B cell (primary cell): ENCODE results near the gene ALG9. TPM values are rescaled to one million over a fixed set of nuclear protein-coding genes. Genes with fewer than 3 reads are reported as not detected.

ENCODE experiments used
- ATAC-seq: fragments of 200-7000 bp; cut with Tn5 transposase; one replicate; pipeline ENCODE4 v1.10.0; 2021; ENCODE audit warnings: low read depth, mild to moderate bottlenecking, moderate number of reproducible peaks, moderate library complexity
- CTCF ChIA-PET: fragments of 350-600 bp; sonication (Branson Sonifier 250); formaldehyde crosslinking; loops from one replicate; lab custom pipeline; 2021; ENCODE audit warnings: antibody characterized with exemption, inconsistent platforms; lab: Charles Lee
- POLR2A ChIA-PET: fragments of 350-600 bp; sonication (Branson Sonifier 250); formaldehyde crosslinking; loops from one replicate; lab custom pipeline; 2021; ENCODE audit warnings: antibody characterized with exemption; lab: Charles Lee
- DNase-seq: peaks from one replicate; pipeline ENCODE4 v3.0.0; 2013
- H2AFZ ChIP-seq: 2 replicates; pipeline ENCODE4 v1.6.1; 2012; ENCODE audit warnings: mild to moderate bottlenecking, low read depth, low read length; ENCODE audit not compliant: insufficient read depth, poor library complexity, severe bottlenecking
- H3K27ac ChIP-seq, 2 donors: 1 replicate in 1 of 2; 2 replicates in 1 of 2; pipeline ENCODE4 v1.5.1; 2012 to 2013; ENCODE audit warnings: low read length in 2 of 2, mild to moderate bottlenecking in 2 of 2, moderate library complexity in 1 of 2
- H3K27me3 ChIP-seq, 4 experiments: fragments of 200-600 bp in 1 of 4; sonication (generic) in 1 of 4; replicated peaks in 1 of 4; 1 replicate in 2 of 4; 2 replicates in 2 of 4; pipeline versions ENCODE4 v1.6.1 to v1.7.0; 2013 to 2016; ENCODE audit warnings: low read length in 3 of 4, mild to moderate bottlenecking in 2 of 4, mixed read lengths in 1 of 4, moderate library complexity in 1 of 4; ENCODE audit not compliant: insufficient read depth in 4 of 4, control insufficient read depth in 3 of 4; ENCODE audit errors: control extremely low read depth in 1 of 4
- H3K36me3 ChIP-seq, 2 experiments: replicated peaks in 1 of 2; 1 replicate in 1 of 2; 2 replicates in 1 of 2; pipeline versions ENCODE4 v1.6.1 to v1.7.1; 2013; ENCODE audit warnings: low read length in 1 of 2; ENCODE audit not compliant: insufficient read depth in 2 of 2, control insufficient read depth in 1 of 2; ENCODE audit errors: control extremely low read depth in 1 of 2, extremely low read depth in 1 of 2
- H3K4me1 ChIP-seq, 2 donors: fragments of 200-600 bp in 1 of 2; sonication (generic) in 1 of 2; 1 replicate in 1 of 2; 2 replicates in 1 of 2; pipeline versions ENCODE4 v1.5.1 to v1.6.1; 2013 to 2017; ENCODE audit warnings: low read length in 2 of 2; ENCODE audit not compliant: control insufficient read depth in 2 of 2, insufficient read depth in 2 of 2
- H3K4me2 ChIP-seq: replicated peaks from 2 replicates; pipeline ENCODE3; 2012; ENCODE audit warnings: mild to moderate bottlenecking, low read depth, low read length; ENCODE audit not compliant: poor library complexity, severe bottlenecking
- H3K4me3 ChIP-seq, 5 experiments: fragments of 200-600 bp in 1 of 5; sonication (generic) in 1 of 5; 1 replicate in 3 of 5; 2 replicates in 2 of 5; pipeline versions ENCODE4 v1.5.1 to v1.7.0; 2011 to 2016; ENCODE audit warnings: low read length in 4 of 5, mild to moderate bottlenecking in 4 of 5, low read depth in 2 of 5, control low read depth in 1 of 5, moderate library complexity in 1 of 5; ENCODE audit not compliant: insufficient read depth in 1 of 5; ENCODE audit errors: control extremely low read depth in 1 of 5, extremely low read depth in 1 of 5
- H3K79me2 ChIP-seq: fragments of 200-600 bp; sonication (generic); one replicate; pipeline ENCODE4 v1.6.0; 2016; ENCODE audit warnings: low read length; ENCODE audit not compliant: control insufficient read depth, insufficient read depth
- H3K9ac ChIP-seq: fragments of 200-600 bp; sonication (generic); 2 replicates; pipeline ENCODE4 v1.6.1; 2017; ENCODE audit warnings: mild to moderate bottlenecking, low read length, moderate library complexity
- H3K9me3 ChIP-seq, 3 donors: one replicate each; pipeline versions ENCODE4 v1.6.1 to v1.7.1; 2013; ENCODE audit warnings: low read length in 2 of 3; ENCODE audit not compliant: control insufficient read depth in 2 of 3, insufficient read depth in 1 of 3; ENCODE audit errors: control extremely low read depth in 1 of 3
- H4K20me1 ChIP-seq: 2 replicates; pipeline ENCODE4 v1.6.0; 2012; ENCODE audit warnings: mild to moderate bottlenecking, low read length; ENCODE audit not compliant: insufficient read depth, control insufficient read depth, poor library complexity, severe bottlenecking
- H3K27ac Mint-ChIP-seq: one replicate; pipeline ENCODE4 v1.8.0; 2021; ENCODE audit warnings: mixed read lengths
- H3K27me3 Mint-ChIP-seq: one replicate; pipeline ENCODE4 v1.8.0; 2021; ENCODE audit warnings: mixed read lengths
- H3K4me1 Mint-ChIP-seq: one replicate; pipeline ENCODE4 v1.8.0; 2021; ENCODE audit warnings: mixed read lengths
- H3K4me3 Mint-ChIP-seq: one replicate; pipeline ENCODE4 v1.8.0; 2021; ENCODE audit warnings: mixed read lengths
- H3K9me3 Mint-ChIP-seq: one replicate; pipeline ENCODE4 v1.8.0; 2022; ENCODE audit warnings: mixed read lengths; ENCODE audit not compliant: insufficient read depth
- EZH2 ChIP-seq: IDR thresholded peaks from 2 replicates; pipeline ENCODE4 v1.6.1; 2012; ENCODE audit warnings: borderline replicate concordance, low read depth, mild to moderate bottlenecking, moderate library complexity, low read length; ENCODE audit not compliant: insufficient read depth, poor library complexity, severe bottlenecking
- WGBS: methylation state at CpG from one replicate; pipeline ENCODE4 v1.1.5; 2013; ENCODE audit warnings: missing lambda C conversion rate; ENCODE audit not compliant: insufficient coverage; 5-methylcytosine and 5-hydroxymethylcytosine counted together
- intact Hi-C: fragments of 100-400 bp; cut with micrococcal nuclease; formaldehyde crosslinking; loops from one replicate; pipeline ENCODE4 v1.10.0; 2022
- polyA plus RNA-seq: library from polyadenylated mRNA; depleted of rRNA; stranded (reverse); fragments of >200 nt; gene quantifications from 2 replicates; pipeline ENCODE4 v1.2.3, GENCODE V29; 2012
- total RNA-seq, 2 donors: library from RNA; stranded (reverse); fragments of 120-200 nt in 1 of 2; gene quantifications; 1 replicate in 1 of 2; 2 replicates in 1 of 2; pipeline versions ENCODE4 v1.2.3 to v1.2.4, GENCODE V29; 2013 to 2022
- TF ChIP-seq, protein P1 (sequence below): fragments of 200-600 bp; IDR thresholded peaks from one replicate; pipeline ENCODE4 v1.8.0; 2022; ENCODE audit warnings: antibody characterized with exemption, mild to moderate bottlenecking

ALG9 gene
- total and polyA plus RNA-seq, 2 donors (not counting 1 experiment from before 2014, with no cell fraction given): 21.2 to 29.9 TPM

DNA sequence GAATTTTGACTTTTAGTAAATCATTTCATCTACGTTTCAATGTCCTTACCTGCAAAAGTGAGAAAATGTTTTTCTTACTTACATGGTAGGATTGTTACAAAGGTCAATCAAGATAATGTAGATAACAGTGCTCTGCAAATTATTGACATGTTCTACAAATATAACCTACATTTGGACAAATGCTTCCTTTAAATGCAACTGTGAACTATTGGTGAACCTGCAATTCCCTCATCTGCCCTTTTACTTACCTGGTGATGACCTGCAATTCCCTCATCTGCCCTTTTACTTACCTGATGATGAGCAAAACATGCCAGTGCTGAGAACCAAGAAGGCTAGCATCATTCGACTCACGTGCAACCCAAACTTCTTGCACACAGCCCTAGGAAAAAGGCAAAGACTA, 11.1 kb downstream of the ALG9 start:
- Histone ChIP-seq H3K9ac (no peak overlapping the region), H3K79me2 (no peaks in the 10 kb centered on the region), H3K27me3 (no peaks in the 10 kb centered on the region), H3K4me1 (no peaks in the 10 kb centered on the region), H3K27ac (no peak overlapping the region), H3K4me3 (no peak overlapping the region), H4K20me1 (no peaks in the 10 kb centered on the region), H2AFZ (no peak overlapping the region), H3K4me2 (no peak overlapping the region), H3K9me3 (no peaks in the 10 kb centered on the region), H3K36me3 (peaks cover 3 to 61% of the 10 kb centered on the region in 2 experiments)
- no peaks in the 10 kb centered on the region for H3K27me3 Mint-ChIP-seq
- H3K4me3 Mint-ChIP-seq: no peak overlapping the region
- CTCF ChIA-PET: interaction anchor here (1.4 kb wide), 1 partner anchor 11 kb away, joined by 4 read pairs; the partner anchor contains the start of gene ALG9
- intact Hi-C loops: no loop called here
- no peak overlapping the region for H3K27ac Mint-ChIP-seq
- no peaks in the 10 kb centered on the region for H3K4me1 Mint-ChIP-seq
- no peak for DNase-seq
- no peaks in the 10 kb centered on the region for H3K9me3 Mint-ChIP-seq
- POLR2A ChIA-PET: no interaction called here
- WGBS: no CpG with 5 or more reads among the region's 3 CpGs
- ATAC-seq: no peak
- TF ChIP-seq, protein P1, sequence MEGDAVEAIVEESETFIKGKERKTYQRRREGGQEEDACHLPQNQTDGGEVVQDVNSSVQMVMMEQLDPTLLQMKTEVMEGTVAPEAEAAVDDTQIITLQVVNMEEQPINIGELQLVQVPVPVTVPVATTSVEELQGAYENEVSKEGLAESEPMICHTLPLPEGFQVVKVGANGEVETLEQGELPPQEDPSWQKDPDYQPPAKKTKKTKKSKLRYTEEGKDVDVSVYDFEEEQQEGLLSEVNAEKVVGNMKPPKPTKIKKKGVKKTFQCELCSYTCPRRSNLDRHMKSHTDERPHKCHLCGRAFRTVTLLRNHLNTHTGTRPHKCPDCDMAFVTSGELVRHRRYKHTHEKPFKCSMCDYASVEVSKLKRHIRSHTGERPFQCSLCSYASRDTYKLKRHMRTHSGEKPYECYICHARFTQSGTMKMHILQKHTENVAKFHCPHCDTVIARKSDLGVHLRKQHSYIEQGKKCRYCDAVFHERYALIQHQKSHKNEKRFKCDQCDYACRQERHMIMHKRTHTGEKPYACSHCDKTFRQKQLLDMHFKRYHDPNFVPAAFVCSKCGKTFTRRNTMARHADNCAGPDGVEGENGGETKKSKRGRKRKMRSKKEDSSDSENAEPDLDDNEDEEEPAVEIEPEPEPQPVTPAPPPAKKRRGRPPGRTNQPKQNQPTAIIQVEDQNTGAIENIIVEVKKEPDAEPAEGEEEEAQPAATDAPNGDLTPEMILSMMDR: no peak
- no peak for TF ChIP-seq EZH2

DNA sequence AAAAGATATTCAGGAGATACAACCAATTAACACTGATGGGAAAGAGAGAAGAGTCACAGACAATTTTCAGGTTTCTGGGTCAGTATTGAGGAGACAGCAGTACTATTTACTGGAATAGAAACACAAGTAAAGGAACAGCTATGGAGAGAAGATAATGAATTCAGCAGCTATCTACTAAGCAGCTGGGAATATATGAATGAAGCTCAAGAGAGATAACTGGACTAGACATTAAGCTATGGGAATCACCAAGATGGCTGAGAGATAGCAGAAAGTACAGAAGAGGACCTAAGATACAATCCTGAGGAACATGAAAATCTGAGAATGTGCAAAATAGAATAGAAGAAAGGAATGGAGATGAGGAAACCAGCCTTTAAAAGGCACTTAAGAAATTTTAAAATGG, 15.9 kb downstream of the ALG9 start:
- no peaks in the 10 kb centered on the region for H3K27me3 ChIP-seq
- H3K27me3 Mint-ChIP-seq: no peaks in the 10 kb centered on the region
- no peak overlapping the region for H3K4me3 ChIP-seq
- ChIA-PET CTCF (interaction anchor here (0.6 to 2.0 kb wide), 2 partner anchors 14 to 1421 kb away, joined by 4 to 9 read pairs; no protein-coding TSS in a partner anchor), POLR2A (no interaction called here)
- H3K36me3 ChIP-seq: peaks cover 8 to 55% of the 10 kb centered on the region in 2 experiments
- no peaks in the 10 kb centered on the region for H3K9me3 ChIP-seq
- TF ChIP-seq, protein P1: no peak
- no peak for TF ChIP-seq EZH2
- ATAC-seq (no peak), DNase-seq (no peak)
- no peaks in the 10 kb centered on the region for H3K9me3 Mint-ChIP-seq
- H3K9ac ChIP-seq: no peak overlapping the region
- no peaks in the 10 kb centered on the region for H4K20me1 ChIP-seq
- no peak overlapping the region for H3K27ac Mint-ChIP-seq
- H3K27ac ChIP-seq: no peak overlapping the region
- intact Hi-C loops: no loop called here
- no peaks in the 10 kb centered on the region for H3K79me2 ChIP-seq
- H2AFZ ChIP-seq: no peak overlapping the region
- H3K4me2 ChIP-seq: no peak overlapping the region
- H3K4me1 Mint-ChIP-seq: no peaks in the 10 kb centered on the region
- H3K4me3 Mint-ChIP-seq: no peak overlapping the region
- no peaks in the 10 kb centered on the region for H3K4me1 ChIP-seq
